WTC11 (cell line): ENCODE measurements around the gene GTF2B. TPM values are rescaled to one million over a fixed set of nuclear protein-coding genes. Genes with fewer than 3 reads are reported as not detected.

Source experiments
- ATAC-seq: fragments of 200-7000 bp; cut with Tn5 transposase; 2 replicates; pipeline ENCODE4 v1.10.0; 2021; ENCODE audit warnings: mild to moderate bottlenecking, moderate library complexity
- CTCF ChIA-PET: fragments of 300-600 bp; sonication (Branson Sonifier 250); formaldehyde crosslinking; loops from one replicate; lab custom pipeline; 2021; ENCODE audit warnings: antibody characterized with exemption; lab: Charles Lee
- POLR2A ChIA-PET: fragments of 350-600 bp; sonication (Branson Sonifier 250); formaldehyde crosslinking; loops from one replicate; lab custom pipeline; 2021; ENCODE audit warnings: antibody characterized with exemption; lab: Charles Lee
- DNase-seq: peaks from one replicate; pipeline ENCODE4 v3.0.0; 2021; ENCODE audit warnings: low spot score
- H3K27ac Mint-ChIP-seq: 2 replicates; pipeline ENCODE4 v1.8.0; 2021; ENCODE audit warnings: mixed read lengths
- H3K27me3 Mint-ChIP-seq: 2 replicates; pipeline ENCODE4 v1.8.0; 2021; ENCODE audit warnings: low read depth, mild to moderate bottlenecking, moderate library complexity, mixed read lengths
- H3K36me3 Mint-ChIP-seq: 2 replicates; pipeline ENCODE4 v1.8.0; 2021; ENCODE audit warnings: mixed read lengths
- H3K4me1 Mint-ChIP-seq: 2 replicates; pipeline ENCODE4 v1.8.0; 2022; ENCODE audit warnings: mixed read lengths
- H3K4me3 Mint-ChIP-seq: 2 replicates; pipeline ENCODE4 v1.8.0; 2021; ENCODE audit warnings: mild to moderate bottlenecking, moderate library complexity, mixed read lengths
- H3K9me3 Mint-ChIP-seq: 2 replicates; pipeline ENCODE4 v1.8.0; 2021; ENCODE audit warnings: mixed read lengths
- AR ChIP-seq: fragments of 250-450 bp; sonication (Bioruptor Pico); IDR thresholded peaks from 2 replicates; pipeline ENCODE4 v1.9.0; 2021; ENCODE audit warnings: mild to moderate bottlenecking
- ATF6 ChIP-seq: sonication (generic); formaldehyde crosslinking; IDR thresholded peaks from 2 replicates; pipeline ENCODE4 v1.8.1; 2023; ENCODE audit warnings: mild to moderate bottlenecking, missing genetic modification reagents
- CDX4 ChIP-seq: fragments of 250-450 bp; sonication (Bioruptor Pico); IDR thresholded peaks from 2 replicates; pipeline ENCODE4 v1.9.0; 2021; ENCODE audit warnings: moderate library complexity, mild to moderate bottlenecking, inconsistent platforms, borderline replicate concordance
- FOXK1 ChIP-seq: sonication (generic); formaldehyde crosslinking; IDR thresholded peaks from 2 replicates; pipeline ENCODE4 v1.8.0; 2022; ENCODE audit warnings: mild to moderate bottlenecking, moderate library complexity, missing genetic modification reagents
- FOXP4 ChIP-seq: sonication (generic); formaldehyde crosslinking; IDR thresholded peaks from 2 replicates; pipeline ENCODE4 v1.8.0; 2022; ENCODE audit warnings: mild to moderate bottlenecking, missing genetic modification reagents
- GABPB1 ChIP-seq: sonication (generic); formaldehyde crosslinking; IDR thresholded peaks from 2 replicates; pipeline ENCODE4 v1.8.1; 2023; ENCODE audit warnings: mild to moderate bottlenecking, missing genetic modification reagents
- GTF2I ChIP-seq: fragments of 250-450 bp; sonication (Bioruptor Pico); conservative IDR thresholded peaks from 2 replicates; pipeline ENCODE4 v1.4.0; 2021; ENCODE audit warnings: mild to moderate bottlenecking
- IRF1 ChIP-seq: sonication (generic); formaldehyde crosslinking; IDR thresholded peaks from 2 replicates; pipeline ENCODE4 v1.8.0; 2023; ENCODE audit warnings: missing genetic modification reagents
- NR1H2 ChIP-seq: sonication (generic); formaldehyde crosslinking; IDR thresholded peaks from 2 replicates; pipeline ENCODE4 v1.9.0; 2021; ENCODE audit warnings: mild to moderate bottlenecking, moderate library complexity, missing genetic modification reagents
- PRRX2 ChIP-seq: fragments of 250-450 bp; sonication (Bioruptor Pico); IDR thresholded peaks from 2 replicates; pipeline ENCODE4 v1.8.0; 2021; ENCODE audit warnings: mild to moderate bottlenecking
- SMAD3 ChIP-seq: sonication (generic); formaldehyde crosslinking; IDR thresholded peaks from 2 replicates; pipeline ENCODE4 v1.8.0; 2022; ENCODE audit warnings: missing genetic modification reagents, mild to moderate bottlenecking, borderline replicate concordance
- SOX15 ChIP-seq: fragments of 250-450 bp; sonication (Bioruptor Pico); IDR thresholded peaks from 2 replicates; pipeline ENCODE4 v1.9.0; 2021; ENCODE audit warnings: mild to moderate bottlenecking
- USF1 ChIP-seq: sonication (generic); formaldehyde crosslinking; IDR thresholded peaks from 2 replicates; pipeline ENCODE4 v1.8.0; 2022; ENCODE audit warnings: mild to moderate bottlenecking, missing genetic modification reagents
- ZBTB21 ChIP-seq: sonication (generic); formaldehyde crosslinking; IDR thresholded peaks from 2 replicates; pipeline ENCODE4 v1.8.1; 2023; ENCODE audit warnings: mild to moderate bottlenecking, missing genetic modification reagents, borderline replicate concordance
- ZBTB43 ChIP-seq: sonication (generic); formaldehyde crosslinking; IDR thresholded peaks from 2 replicates; pipeline ENCODE4 v1.8.1; 2023; ENCODE audit warnings: mild to moderate bottlenecking, missing genetic modification reagents
- ZNF263 ChIP-seq: sonication (generic); formaldehyde crosslinking; IDR thresholded peaks from 2 replicates; pipeline ENCODE4 v1.8.1; 2022; ENCODE audit warnings: low read depth, mild to moderate bottlenecking, moderate library complexity, missing genetic modification reagents
- ZNF671 ChIP-seq: fragments of 250-450 bp; sonication (Bioruptor Pico); IDR thresholded peaks from 2 replicates; pipeline ENCODE4 v1.8.0; 2021; ENCODE audit warnings: mild to moderate bottlenecking
- ZSCAN18 ChIP-seq: fragments of 250-450 bp; sonication (Bioruptor Pico); IDR thresholded peaks from 2 replicates; pipeline ENCODE4 v2.1.2; 2022; ENCODE audit warnings: mild to moderate bottlenecking, moderate library complexity
- total RNA-seq: library from RNA; stranded (reverse); gene quantifications from 3 replicates; pipeline ENCODE4 v1.2.3, GENCODE V29; 2021

Gene GTF2B
- total RNA-seq, 1 experiment from 2014 or later = 14.2 TPM

GRCh38 chr1:88890791-88891317 is 513 bp downstream of the GTF2B start:
- H3K4me1 Mint-ChIP-seq = peaks cover 14% of the 10 kb centered on the region
- peak overlapping the region; percentile 74 for H3K27ac Mint-ChIP-seq
- ATAC-seq = peak; percentile 58
- ChIA-PET CTCF (interaction anchor here (0.7 to 1.5 kb wide), 3 partner anchors 14 to 339 kb away, joined by 3 read pairs; no protein-coding TSS in a partner anchor), POLR2A (interaction anchor here (0.6 to 1.5 kb wide), 3 partner anchors 40 to 207 kb away, joined by 3 to 4 read pairs (median 4); partner anchors contain the start of gene PKN2)
- peaks cover 5% of the 10 kb centered on the region; the same call in 1 of the 2 replicates for H3K9me3 Mint-ChIP-seq
- TF ChIP-seq PRRX2 = no peak
- no peak for TF ChIP-seq ZNF263
- no peak for TF ChIP-seq CDX4 (CRISPR knock-in tag)
- TF ChIP-seq FOXK1 (CRISPR knock-in tag) = no peak
- no peak for TF ChIP-seq ATF6 (CRISPR knock-in tag)
- no peak for TF ChIP-seq SMAD3
- peak overlapping the region; percentile 94 for H3K4me3 Mint-ChIP-seq
- peaks cover 2% of the 10 kb centered on the region; the same call in 1 of the 2 replicates for H3K27me3 Mint-ChIP-seq
- peak; percentile 24 for DNase-seq
- peaks cover 8% of the 10 kb centered on the region for H3K36me3 Mint-ChIP-seq

GRCh38 chr1:88890131-88890530 is 1.2 kb downstream of the GTF2B start:
- Mint-ChIP-seq H3K27me3 (no peaks in the 10 kb centered on the region), H3K9me3 (peaks cover 5% of the 10 kb centered on the region; the same call in 1 of the 2 replicates), H3K27ac (peak overlapping the region; percentile 74; the same call in 1 of the 2 replicates), H3K4me3 (peak overlapping the region; percentile 94), H3K36me3 (peaks cover 8% of the 10 kb centered on the region), H3K4me1 (peaks cover 14% of the 10 kb centered on the region)
- POLR2A ChIA-PET = interaction anchor here (1.5 kb wide), 1 partner anchor 206 kb away, joined by 4 read pairs; the partner anchor contains the start of gene PKN2
- CTCF ChIA-PET = interaction anchor here (1.5 kb wide), 1 partner anchor 13 kb away, joined by 3 read pairs; no protein-coding TSS in a partner anchor
- TF ChIP-seq ZNF671 (CRISPR knock-in tag) (no peak), NR1H2 (no peak), FOXP4 (no peak), USF1 (CRISPR knock-in tag) (no peak), ATF6 (CRISPR knock-in tag) (no peak), GABPB1 (CRISPR knock-in tag) (no peak), ZSCAN18 (CRISPR knock-in tag) (no peak), ZBTB43 (CRISPR knock-in tag) (no peak), GTF2I (CRISPR knock-in tag) (no peak), IRF1 (CRISPR knock-in tag) (no peak), ZBTB21 (no peak), AR (CRISPR knock-in tag) (no peak), SOX15 (CRISPR knock-in tag) (no peak)
- no peak for ATAC-seq
- DNase-seq = no peak
